Hippocampal formation (tissue), 2 donors: Measurements from ENCODE around the gene LDLRAD3.

ENCODE experiments used
- DNase-seq, 2 donors: peaks; one replicate each; lab custom pipeline; 2025; lab: John Stamatoyannopoulos, UW

Gene LDLRAD3

GRCh38 chr11:36048496-36049247 is 104.8 kb downstream of the LDLRAD3 start:
- no peak for DNase-seq

GRCh38 chr11:36051235-36052144 is 107.6 kb downstream of the LDLRAD3 start:
- no peak for DNase-seq

DNA sequence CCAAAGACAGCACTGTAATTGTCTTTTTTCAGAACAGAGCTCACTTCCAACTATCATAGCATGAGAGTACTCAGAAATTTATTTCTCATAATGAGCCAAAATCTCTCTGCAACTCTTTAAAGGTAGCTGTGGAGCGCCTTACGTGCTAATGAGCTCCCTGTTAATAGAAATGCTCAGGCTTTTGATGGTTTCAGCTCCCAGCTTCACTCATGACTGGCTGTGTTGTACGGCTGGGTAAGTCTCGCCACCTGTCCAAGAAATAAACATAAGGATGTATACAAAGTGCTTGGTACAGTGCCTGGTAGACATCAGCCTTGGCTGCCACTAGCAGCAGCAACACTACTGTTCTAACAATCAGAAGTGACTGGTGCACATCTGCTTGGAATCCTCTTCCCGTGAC is 109.4 kb downstream of the LDLRAD3 start:
- DNase-seq, result no peak

DNA sequence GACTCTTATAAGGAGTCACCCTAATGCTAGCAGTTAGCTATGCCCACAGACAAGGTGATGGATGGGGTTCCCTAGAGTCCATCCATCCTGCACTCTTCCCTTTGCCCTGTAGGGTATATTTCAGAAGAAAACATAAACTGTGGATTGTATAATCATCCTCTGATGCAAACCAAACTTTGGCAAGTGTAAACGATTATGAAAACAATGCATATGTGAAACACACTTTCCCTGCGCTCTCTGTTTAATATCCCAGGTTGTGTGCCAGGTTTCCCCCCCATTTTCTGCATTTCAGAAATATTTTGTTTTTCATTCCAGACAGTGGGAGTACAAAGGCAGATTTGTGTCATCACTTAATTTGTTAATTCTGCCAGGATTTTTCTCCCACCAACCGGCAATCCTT is 110.0 kb downstream of the LDLRAD3 start:
- no peak for DNase-seq

GRCh38 chr11:36054628-36055027 is 110.8 kb downstream of the LDLRAD3 start:
- DNase-seq, result no peak

- no peak for DNase-seq
These were observed 112.4 kb downstream of the LDLRAD3 start for GRCh38 chr11:36056160-36056751.

DNA sequence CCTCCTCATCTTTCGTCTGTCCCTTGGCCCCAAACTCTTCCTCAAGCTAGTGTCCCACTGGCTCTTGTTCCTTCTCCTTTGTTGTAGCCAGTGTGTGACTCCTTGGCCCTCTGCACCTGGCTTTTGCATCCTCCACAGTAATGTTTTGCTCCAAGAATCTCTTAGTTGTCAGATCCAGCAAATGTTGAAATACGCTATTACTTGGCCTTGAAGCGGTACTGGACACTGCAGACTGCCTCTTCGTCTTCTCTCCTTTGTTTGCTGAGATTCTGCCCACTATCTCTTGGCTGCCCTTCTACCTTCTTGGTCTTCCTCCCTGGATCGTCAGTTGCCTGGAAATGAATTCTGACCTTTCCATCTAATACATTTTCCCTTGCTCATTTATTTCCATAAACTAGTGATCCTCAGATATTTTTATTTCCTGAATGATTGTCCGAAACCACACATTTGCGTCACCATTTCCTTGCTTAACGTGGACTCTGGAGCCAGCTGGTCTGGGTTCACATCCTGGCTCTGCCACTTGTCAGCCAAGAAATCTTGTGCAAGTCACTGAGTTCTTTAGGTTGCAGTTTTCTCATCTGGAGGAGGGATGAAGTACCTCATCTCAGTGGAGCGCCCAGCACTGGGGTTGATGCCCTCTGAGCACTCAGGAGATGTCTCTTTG is 113.6 kb downstream of the LDLRAD3 start:
- DNase-seq, result no peak

DNA sequence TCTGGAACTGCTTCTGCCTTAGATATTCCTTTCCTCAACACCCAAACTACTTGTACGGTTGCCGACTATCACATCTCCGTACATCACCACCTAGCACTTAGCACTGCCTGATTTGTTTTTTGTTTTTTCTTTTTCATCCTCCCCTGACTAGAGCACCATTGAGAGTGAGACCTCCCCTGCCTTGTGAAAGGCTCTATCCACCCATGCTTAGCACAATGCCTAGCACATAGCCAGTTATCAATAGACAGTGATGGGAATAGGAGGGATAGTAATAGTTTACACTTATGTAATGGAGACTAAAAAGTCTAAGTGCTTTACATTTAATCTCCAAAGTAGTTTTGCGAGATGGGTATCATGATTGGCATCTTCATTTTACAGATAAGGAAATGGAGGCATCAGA is 115.8 kb downstream of the LDLRAD3 start:
- DNase-seq, result no peak

GRCh38 chr11:36060926-36061325 is 117.1 kb downstream of the LDLRAD3 start:
- DNase-seq, result no peak

DNA sequence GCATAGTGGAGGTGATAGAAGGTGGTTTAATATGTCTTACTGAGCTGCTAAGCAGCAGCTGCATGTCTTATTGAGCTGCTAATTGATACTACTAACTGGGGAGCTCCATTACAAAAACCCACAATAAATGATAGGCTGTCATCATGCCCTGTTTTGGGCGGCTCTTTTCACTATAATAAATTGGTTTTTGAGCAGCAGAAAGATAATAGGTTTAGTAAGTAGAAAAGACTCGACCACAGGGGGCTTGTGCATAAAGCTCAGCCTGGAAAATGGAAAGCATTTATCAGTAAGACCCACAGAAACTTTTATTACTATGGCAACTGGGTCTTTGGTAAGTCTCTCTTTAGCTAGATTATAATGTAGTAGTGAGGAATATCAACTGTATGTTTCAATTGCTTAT is 117.6 kb downstream of the LDLRAD3 start:
- no peak for DNase-seq

GRCh38 chr11:36062796-36063365 is 119.0 kb downstream of the LDLRAD3 start:
- DNase-seq, result no peak

- DNase-seq, result no peak
These were observed 121.6 kb downstream of the LDLRAD3 start for GRCh38 chr11:36065436-36065835.

DNA sequence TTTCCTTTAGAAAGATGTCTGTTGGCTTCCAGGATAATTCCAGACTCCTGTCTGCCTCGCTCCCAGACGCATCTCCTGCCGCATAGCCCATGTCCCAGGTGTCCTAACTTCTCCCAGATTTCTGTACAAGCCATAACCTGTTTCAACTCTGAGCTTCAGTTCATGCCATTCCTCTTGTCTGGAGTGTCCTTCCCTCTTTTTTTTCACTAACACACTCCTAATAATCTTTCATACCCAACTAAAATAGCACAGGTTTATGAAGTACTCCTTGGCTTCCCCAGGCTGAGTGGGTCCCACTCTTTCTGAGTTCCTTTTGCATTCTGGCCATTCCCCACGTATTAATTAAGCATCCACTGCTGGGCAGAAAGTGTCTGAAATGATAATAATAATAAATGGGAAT is 123.0 kb downstream of the LDLRAD3 start:
- no peak for DNase-seq

GRCh38 chr11:36069576-36070212 is 125.8 kb downstream of the LDLRAD3 start:
- peak in 1 of 2 donors; percentile 46 for DNase-seq

GRCh38 chr11:36070213-36070953 is 126.5 kb downstream of the LDLRAD3 start:
- DNase-seq, result no peak

DNA sequence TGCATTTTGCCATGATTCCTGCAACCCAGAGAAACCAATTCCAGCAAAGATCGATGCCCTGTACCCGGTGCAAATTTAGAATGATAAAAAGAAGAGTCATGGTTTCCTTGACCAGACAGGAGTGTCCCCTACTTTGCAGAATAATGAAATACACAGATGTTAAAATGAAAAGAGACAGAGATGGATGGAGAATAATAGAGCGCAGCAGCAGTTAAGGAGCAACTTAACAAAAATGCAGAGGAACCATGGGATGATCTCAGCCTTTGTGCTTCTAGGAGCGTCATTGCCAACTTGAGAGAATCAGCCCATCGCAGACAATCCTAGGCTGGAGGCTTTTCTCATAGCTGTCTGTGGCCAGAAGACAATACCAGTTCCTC is 127.1 kb downstream of the LDLRAD3 start:
- no peak for DNase-seq

DNA sequence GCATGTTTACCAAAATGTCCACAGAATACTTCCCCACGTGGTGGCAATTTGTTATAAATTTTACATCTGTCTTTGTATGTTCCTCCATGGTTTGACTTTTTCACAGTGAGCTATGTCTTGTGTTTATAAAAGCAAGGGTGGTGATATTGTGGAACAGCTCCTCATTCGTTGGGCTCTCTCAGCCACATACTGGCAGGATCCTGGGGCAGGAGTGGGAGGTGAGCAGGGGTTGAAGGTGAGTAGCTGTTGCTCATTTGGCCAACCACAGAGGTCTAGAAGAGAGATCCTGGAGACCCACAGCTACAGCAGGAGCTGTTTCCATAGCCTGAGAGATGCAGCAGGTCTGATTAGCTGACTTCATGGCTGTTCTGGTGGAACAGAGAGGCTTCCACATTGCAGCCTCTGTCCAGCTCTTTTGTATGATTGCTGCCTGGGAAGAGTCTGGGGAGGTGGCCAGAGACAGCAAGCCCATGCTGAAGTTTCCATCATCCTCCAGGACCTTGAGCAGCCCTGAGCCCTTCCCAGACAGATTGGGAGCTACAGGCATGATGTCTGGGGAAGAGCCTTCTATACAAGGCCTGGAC is 128.1 kb downstream of the LDLRAD3 start:
- DNase-seq, result no peak

GRCh38 chr11:36073411-36074203 is 129.7 kb downstream of the LDLRAD3 start:
- peak; percentile 45 to 68 for DNase-seq

GRCh38 chr11:36074941-36075431 is 131.1 kb downstream of the LDLRAD3 start:
- DNase-seq, result no peak
